Lung (tissue), 12 donors: ENCODE measurements around the gene HLA-DMA. TPM values are rescaled to one million over a fixed set of nuclear protein-coding genes. Genes with fewer than 3 reads are reported as not detected.

Experiments
- ATAC-seq: fragments of 200-7000 bp; cut with Tn5 transposase; one replicate; pipeline ENCODE4 v1.9.1; 2020; ENCODE audit warnings: moderate number of reproducible peaks; ENCODE audit not compliant: insufficient read depth, low FRiP score
- DNase-seq, 3 donors: peaks; one replicate each; pipeline ENCODE4 v3.0.0-alpha.2; 2013 to 2017
- H3K27ac ChIP-seq, 2 donors: one replicate each; pipeline ENCODE4 v1.5.1; 2013; ENCODE audit warnings: mild to moderate bottlenecking in 2 of 2, moderate library complexity in 2 of 2, control low read depth in 1 of 2, inconsistent platforms in 1 of 2, low read depth in 1 of 2, low read length in 1 of 2
- H3K27me3 ChIP-seq, 3 donors: one replicate each; pipeline ENCODE4 v1.5.1; 2013; ENCODE audit warnings: low read length in 2 of 3; ENCODE audit not compliant: control insufficient read depth in 3 of 3, insufficient read depth in 3 of 3
- H3K36me3 ChIP-seq, 4 donors: one replicate each; pipeline ENCODE4 v1.5.1; 2013; ENCODE audit warnings: low read length in 4 of 4, mild to moderate bottlenecking in 1 of 4, moderate library complexity in 1 of 4; ENCODE audit not compliant: control insufficient read depth in 4 of 4, insufficient read depth in 4 of 4
- H3K4me1 ChIP-seq, 5 donors: one replicate each; pipeline ENCODE4 v1.5.1; 2013; ENCODE audit warnings: low read length in 5 of 5, mild to moderate bottlenecking in 2 of 5, moderate library complexity in 1 of 5; ENCODE audit not compliant: control insufficient read depth in 5 of 5, insufficient read depth in 5 of 5
- H3K4me3 ChIP-seq: one replicate; pipeline ENCODE4 v1.5.1; 2013; ENCODE audit warnings: mild to moderate bottlenecking, control low read depth, moderate library complexity
- H3K9ac ChIP-seq, 2 donors: one replicate each; pipeline ENCODE4 v1.5.1; 2013; ENCODE audit warnings: low read length in 2 of 2, control low read depth in 1 of 2; ENCODE audit not compliant: insufficient read depth in 1 of 2
- H3K9me3 ChIP-seq, 4 donors: one replicate each; pipeline ENCODE4 v1.5.1; 2013; ENCODE audit warnings: low read length in 3 of 4, mild to moderate bottlenecking in 1 of 4, moderate library complexity in 1 of 4; ENCODE audit not compliant: control insufficient read depth in 4 of 4, insufficient read depth in 3 of 4
- CTCF ChIP-seq: IDR thresholded peaks from 2 replicates; pipeline ENCODE4 v1.5.1; 2012; ENCODE audit warnings: mild to moderate bottlenecking; ENCODE audit errors: control extremely low read depth, extremely low read depth
- WGBS, 2 donors: extraction: QIAGEN DNeasy Blood & Tissue Kit; methylation state at CpG; one replicate each; pipeline ENCODE4 v1.1.7; 2013; 5-methylcytosine and 5-hydroxymethylcytosine counted together
- polyA plus RNA-seq, 2 donors: library from polyadenylated mRNA; stranded (reverse); fragments of 200-250 nt; gene quantifications; one replicate each; pipeline ENCODE4 v1.2.1, GENCODE V29; 2013
- total RNA-seq, 2 donors: library from RNA; depleted of rRNA in 1 of 2; stranded (reverse); fragments of >200 nt in 1 of 2; gene quantifications; one replicate each; pipeline ENCODE4 v1.2.1, GENCODE V29; 2014 to 2021
- donor health status: control.
- donor health status: control.
- donor health status: Bipolar disorder and iron deficiency.
- donor health status: healthy.
- donor health status: DM: yes; HTN: yes; CAD: no.

The HLA-DMA gene
- total and polyA plus RNA-seq, 4 donors, result 76.8 to 240 (median 118) TPM

DNA sequence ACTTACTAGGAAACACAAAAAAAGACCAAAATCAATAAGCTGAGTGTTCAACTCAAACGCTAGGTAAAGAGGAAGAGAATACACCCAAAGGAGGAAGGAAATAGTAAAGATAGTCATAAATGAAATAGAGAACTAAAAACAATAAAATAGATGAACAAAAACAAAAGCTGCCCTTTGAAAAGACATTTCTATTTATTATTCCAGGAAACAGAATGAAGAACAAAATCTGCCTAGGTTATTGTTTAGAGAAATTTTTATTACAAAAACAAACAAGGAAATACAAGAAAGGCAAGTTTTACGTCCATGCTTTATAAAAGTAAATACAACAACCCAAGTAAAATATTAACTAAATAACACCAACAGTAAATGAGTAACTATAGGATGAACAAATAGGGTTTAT, 32.2 kb downstream of the HLA-DMA start:
- Histone ChIP-seq H3K9ac (no peak overlapping the region), H3K9me3 (no peaks in the 10 kb centered on the region), H3K4me1 (no peaks in the 10 kb centered on the region), H3K27ac (no peak overlapping the region), H3K36me3 (no peaks in the 10 kb centered on the region), H3K27me3 (peaks cover 0 to 7% (median 4%) of the 10 kb centered on the region in 3 donors), H3K4me3 (no peak overlapping the region)
- 19 to 27% methylated on average over 2 of the region's 2 CpGs for WGBS, 2 donors
- TF ChIP-seq CTCF, result no peak
- no peak for DNase-seq
- no peak for ATAC-seq

DNA sequence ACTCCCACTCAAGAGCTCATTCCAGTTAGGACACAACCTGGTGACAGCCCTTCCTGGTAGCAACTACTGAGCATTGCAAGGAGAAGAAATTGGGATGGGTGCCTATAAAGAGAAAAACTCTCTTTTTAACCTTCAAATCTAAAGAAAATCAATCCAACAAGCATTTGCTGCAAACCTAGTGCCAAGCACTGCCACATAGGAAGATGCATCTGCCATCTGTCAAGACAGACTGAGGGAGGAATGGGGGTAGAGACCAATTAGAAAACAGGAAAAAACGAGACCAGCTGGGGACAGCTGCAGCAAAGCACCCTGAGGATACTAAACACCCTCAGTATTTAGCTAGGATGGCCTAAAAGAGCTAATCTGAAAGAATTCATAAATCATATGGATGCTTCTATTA, 39.9 kb downstream of the HLA-DMA start:
- no peak for TF ChIP-seq CTCF
- DNase-seq, result no peak
- Histone ChIP-seq H3K4me1 (no peaks in the 10 kb centered on the region), H3K27ac (no peak overlapping the region), H3K36me3 (no peaks in the 10 kb centered on the region), H3K4me3 (no peak overlapping the region), H3K27me3 (peaks cover 0 to 17% (median 0%) of the 10 kb centered on the region in 3 donors), H3K9ac (no peak overlapping the region), H3K9me3 (peaks cover 0 to 2% (median 0%) of the 10 kb centered on the region in 4 donors)
- WGBS, 2 donors, result 75 to 90% methylated on average over 1 of the region's 1 CpG
- ATAC-seq, result no peak

GRCh38 chr6:32908897-32909296, 44.0 kb downstream of the HLA-DMA start:
- Histone ChIP-seq H3K9ac (no peak overlapping the region), H3K4me1 (no peaks in the 10 kb centered on the region), H3K27me3 (peaks cover 0 to 6% (median 0%) of the 10 kb centered on the region in 3 donors), H3K36me3 (no peaks in the 10 kb centered on the region), H3K9me3 (peaks cover 0 to 2% (median 0%) of the 10 kb centered on the region in 4 donors), H3K27ac (no peak overlapping the region), H3K4me3 (no peak overlapping the region)
- 92 to 94% methylated on average over 2 of the region's 2 CpGs for whole genome bisulfite sequencing, 2 donors
- TF ChIP-seq CTCF, result no peak
- no peak for DNase-seq
- no peak for ATAC-seq

DNA sequence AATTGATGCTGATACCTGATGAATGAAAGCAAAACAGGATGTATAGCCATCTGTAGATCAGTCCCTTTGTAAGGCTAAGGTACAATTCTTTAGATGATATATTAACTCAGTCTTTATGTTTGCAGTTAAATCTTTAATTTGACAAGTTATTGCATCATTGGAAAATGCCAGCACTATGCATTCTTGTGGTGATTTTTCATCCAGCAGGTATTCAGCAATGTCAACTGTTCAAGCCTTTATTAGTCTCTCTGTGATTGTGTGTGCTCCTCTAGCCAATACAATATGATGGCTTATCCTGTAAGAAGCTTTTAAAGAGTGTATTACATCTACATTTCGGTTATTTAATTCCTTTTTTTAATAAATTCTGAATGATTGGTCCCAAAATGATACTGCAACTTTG, 46.4 kb downstream of the HLA-DMA start:
- ATAC-seq, result no peak
- Histone ChIP-seq H3K9me3 (no peaks in the 10 kb centered on the region), H3K9ac (no peak overlapping the region)

More for the DNA sequence above, 46.4 kb downstream of the HLA-DMA start:
- no peak overlapping the region for H3K27ac ChIP-seq
- WGBS, 2 donors, result 77 to 79% methylated on average over 1 of the region's 1 CpG
- no peaks in the 10 kb centered on the region for H3K27me3 ChIP-seq
- no peaks in the 10 kb centered on the region for H3K4me1 ChIP-seq
- no peak for TF ChIP-seq CTCF
- no peak overlapping the region for H3K4me3 ChIP-seq
- H3K36me3 ChIP-seq, result peaks cover 0 to 1% (median 0%) of the 10 kb centered on the region in 4 donors
- DNase-seq, result no peak
